OCI-LY1 (cell line): ENCODE measurements around the gene ARHGEF12.

ENCODE experiments used
- CTCF ChIP-seq: fragments of 200-600 bp; sonication (generic), shearing (Covaris generic); IDR thresholded peaks from 2 replicates; pipeline ENCODE4 v1.5.1; 2017; ENCODE audit warnings: mild to moderate bottlenecking, antibody characterized with exemption, low read length, moderate library complexity, mixed read lengths
- EZH2 ChIP-seq: fragments of 200-600 bp; sonication (generic), shearing (Covaris generic); IDR thresholded peaks from 2 replicates; pipeline ENCODE4 v1.8.0; 2017; ENCODE audit warnings: borderline replicate concordance, mixed run types, mild to moderate bottlenecking, antibody characterized with exemption, low read length, moderate library complexity, mixed read lengths

DNA sequence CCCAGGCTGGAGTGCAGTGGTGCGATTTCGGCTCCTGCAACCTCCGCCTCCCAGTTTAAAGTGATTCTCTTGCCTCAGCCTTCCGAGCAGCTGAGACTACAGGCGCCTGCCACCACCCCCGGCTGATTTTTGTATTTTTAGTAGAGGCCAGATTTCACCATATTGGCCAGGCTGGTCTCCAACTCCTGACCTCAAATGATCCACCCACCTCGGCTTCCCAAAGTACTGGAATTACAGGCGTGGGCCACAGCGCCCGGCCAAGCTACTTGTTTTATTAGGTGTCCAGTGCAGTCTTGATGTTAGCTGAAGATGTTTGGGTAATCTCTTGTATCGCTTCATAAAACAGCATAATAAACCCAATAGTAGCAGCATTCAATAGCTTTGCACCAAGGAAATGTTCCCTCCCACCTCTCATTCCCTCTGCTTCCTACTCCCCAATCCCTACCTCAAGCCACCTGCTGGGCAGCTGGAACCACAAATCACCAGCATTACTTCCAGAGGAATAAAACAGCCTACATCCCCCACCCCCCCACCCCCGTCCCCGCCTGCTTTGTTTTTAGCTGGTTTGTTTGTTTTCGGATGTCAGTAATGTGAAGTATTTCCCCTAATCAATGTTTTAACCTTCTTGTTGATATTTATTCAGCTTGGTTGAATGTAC is 164.3 kb downstream of the ARHGEF12 start:
- no peak for TF ChIP-seq CTCF
- no peak for TF ChIP-seq EZH2
